ENCODE data around the gene DCTN2.

Gene DCTN2

GRCh38 chr12:57483466-57483865, 63.5 kb downstream of the DCTN2 start:
- Histone ChIP-seq H3K36me3 (ENCODE audit: control insufficient read depth, insufficient read depth, low read length) (no peaks in the 10 kb centered on the region; the same call in 1 of the 2 replicates), H3K4me1 (ENCODE audit: control insufficient read depth, insufficient read depth, low read length) (peaks cover 9% of the 10 kb centered on the region; the same call in 1 of the 2 replicates), H3K27me3 (ENCODE audit: control insufficient read depth, insufficient read depth, low read length) (peaks cover 13% of the 10 kb centered on the region; the same call in 1 of the 2 replicates), H3K27ac (ENCODE audit: low read depth, low read length) (no peak overlapping the region), H3K9ac (ENCODE audit: low read length) (no peak overlapping the region), H3K4me3 (ENCODE audit: low read depth, low read length) (no peak overlapping the region), H3K9me3 (ENCODE audit: control insufficient read depth, insufficient read depth, low read depth, low read length) (no peaks in the 10 kb centered on the region)

GRCh38 chr12:57481671-57482070, 65.3 kb downstream of the DCTN2 start:
- Histone ChIP-seq H3K27me3 (ENCODE audit: control insufficient read depth, insufficient read depth, low read length) (peaks cover 28% of the 10 kb centered on the region), H3K4me1 (ENCODE audit: control insufficient read depth, insufficient read depth, low read length) (peaks cover 22% of the 10 kb centered on the region), H3K9me3 (ENCODE audit: control insufficient read depth, insufficient read depth, low read depth, low read length) (no peaks in the 10 kb centered on the region), H3K27ac (ENCODE audit: low read depth, low read length) (no peak overlapping the region), H3K9ac (ENCODE audit: low read length) (no peak overlapping the region), H3K4me3 (ENCODE audit: low read depth, low read length) (no peak overlapping the region), H3K36me3 (ENCODE audit: control insufficient read depth, insufficient read depth, low read length) (no peaks in the 10 kb centered on the region)
